GM23338 (cell line): ENCODE results near the gene RNF103. TPM values are rescaled to one million over a fixed set of nuclear protein-coding genes. Genes with fewer than 3 reads are reported as not detected.

Experiments
- CREB1 ChIP-seq: fragments of 250-450 bp; sonication (Bioruptor Pico); IDR thresholded peaks from 2 replicates; pipeline ENCODE4 v1.5.0; 2020; ENCODE audit warnings: low read depth, mild to moderate bottlenecking, moderate library complexity
- POLR2AphosphoS5 ChIP-seq: IDR thresholded peaks from 2 replicates; pipeline ENCODE4 v1.6.1; 2016; ENCODE audit warnings: antibody characterized with exemption, low read depth
- STAT1 ChIP-seq: IDR thresholded peaks from one replicate; pipeline ENCODE4 v1.6.1; 2016; ENCODE audit warnings: antibody characterized with exemption; ENCODE audit not compliant: unreplicated experiment
- ZNF114 ChIP-seq: fragments of 250-450 bp; sonication (Bioruptor Pico); IDR thresholded peaks from 2 replicates; pipeline ENCODE4 v1.5.0; 2020; ENCODE audit warnings: mild to moderate bottlenecking, moderate library complexity
- polyA plus RNA-seq: library from polyadenylated mRNA; unstranded; fragments of >200 nt; fragmentation: Nextera tagmentation; extraction: Ambion mirVana; gene quantifications from 2 replicates; pipeline ENCODE4 v1.2.1, GENCODE V29; 2016
- total RNA-seq: library from RNA; depleted of rRNA; stranded (reverse); fragments of >200 nt; shearing (Covaris generic); gene quantifications from 2 replicates; pipeline ENCODE4 v1.2.3, GENCODE V29; 2014
- TF ChIP-seq, protein P1 (sequence below): fragments of 250-450 bp; sonication (Bioruptor Pico); IDR thresholded peaks from 2 replicates; pipeline ENCODE4 v1.5.0; 2020; ENCODE audit warnings: mild to moderate bottlenecking, moderate library complexity
- TF ChIP-seq, protein P2 (sequence below): IDR thresholded peaks from one replicate; pipeline ENCODE4 v1.6.1; 2018; ENCODE audit warnings: antibody characterized with exemption; ENCODE audit not compliant: unreplicated experiment
- TF ChIP-seq, protein P3 (sequence below): IDR thresholded peaks from 2 replicates; pipeline ENCODE4 v1.6.1; 2016; ENCODE audit warnings: antibody characterized with exemption

Gene RNF103
- total and polyA plus RNA-seq, 2 experiments from 2014 or later, result 3.8 to 5.9 TPM

DNA sequence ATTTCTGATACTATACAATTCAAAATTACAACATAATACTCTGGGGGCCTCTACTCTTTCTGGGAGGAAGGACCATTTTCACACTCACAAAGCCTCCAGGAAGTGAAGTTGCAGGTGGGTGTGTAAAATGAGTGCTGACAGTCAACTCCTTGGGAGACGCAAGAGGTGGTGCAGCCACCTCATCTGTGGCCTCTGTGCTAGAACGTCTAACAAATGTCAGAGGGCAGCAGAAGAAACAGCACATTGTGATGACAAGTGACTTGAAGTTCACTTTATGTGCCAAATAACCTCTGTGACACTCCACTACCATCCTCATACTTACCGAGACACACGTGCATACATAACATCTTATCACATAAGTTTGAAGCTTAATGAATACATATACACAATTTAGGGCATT lies 10.2 kb downstream of the RNF103 start (continued):
- TF ChIP-seq, protein P1, sequence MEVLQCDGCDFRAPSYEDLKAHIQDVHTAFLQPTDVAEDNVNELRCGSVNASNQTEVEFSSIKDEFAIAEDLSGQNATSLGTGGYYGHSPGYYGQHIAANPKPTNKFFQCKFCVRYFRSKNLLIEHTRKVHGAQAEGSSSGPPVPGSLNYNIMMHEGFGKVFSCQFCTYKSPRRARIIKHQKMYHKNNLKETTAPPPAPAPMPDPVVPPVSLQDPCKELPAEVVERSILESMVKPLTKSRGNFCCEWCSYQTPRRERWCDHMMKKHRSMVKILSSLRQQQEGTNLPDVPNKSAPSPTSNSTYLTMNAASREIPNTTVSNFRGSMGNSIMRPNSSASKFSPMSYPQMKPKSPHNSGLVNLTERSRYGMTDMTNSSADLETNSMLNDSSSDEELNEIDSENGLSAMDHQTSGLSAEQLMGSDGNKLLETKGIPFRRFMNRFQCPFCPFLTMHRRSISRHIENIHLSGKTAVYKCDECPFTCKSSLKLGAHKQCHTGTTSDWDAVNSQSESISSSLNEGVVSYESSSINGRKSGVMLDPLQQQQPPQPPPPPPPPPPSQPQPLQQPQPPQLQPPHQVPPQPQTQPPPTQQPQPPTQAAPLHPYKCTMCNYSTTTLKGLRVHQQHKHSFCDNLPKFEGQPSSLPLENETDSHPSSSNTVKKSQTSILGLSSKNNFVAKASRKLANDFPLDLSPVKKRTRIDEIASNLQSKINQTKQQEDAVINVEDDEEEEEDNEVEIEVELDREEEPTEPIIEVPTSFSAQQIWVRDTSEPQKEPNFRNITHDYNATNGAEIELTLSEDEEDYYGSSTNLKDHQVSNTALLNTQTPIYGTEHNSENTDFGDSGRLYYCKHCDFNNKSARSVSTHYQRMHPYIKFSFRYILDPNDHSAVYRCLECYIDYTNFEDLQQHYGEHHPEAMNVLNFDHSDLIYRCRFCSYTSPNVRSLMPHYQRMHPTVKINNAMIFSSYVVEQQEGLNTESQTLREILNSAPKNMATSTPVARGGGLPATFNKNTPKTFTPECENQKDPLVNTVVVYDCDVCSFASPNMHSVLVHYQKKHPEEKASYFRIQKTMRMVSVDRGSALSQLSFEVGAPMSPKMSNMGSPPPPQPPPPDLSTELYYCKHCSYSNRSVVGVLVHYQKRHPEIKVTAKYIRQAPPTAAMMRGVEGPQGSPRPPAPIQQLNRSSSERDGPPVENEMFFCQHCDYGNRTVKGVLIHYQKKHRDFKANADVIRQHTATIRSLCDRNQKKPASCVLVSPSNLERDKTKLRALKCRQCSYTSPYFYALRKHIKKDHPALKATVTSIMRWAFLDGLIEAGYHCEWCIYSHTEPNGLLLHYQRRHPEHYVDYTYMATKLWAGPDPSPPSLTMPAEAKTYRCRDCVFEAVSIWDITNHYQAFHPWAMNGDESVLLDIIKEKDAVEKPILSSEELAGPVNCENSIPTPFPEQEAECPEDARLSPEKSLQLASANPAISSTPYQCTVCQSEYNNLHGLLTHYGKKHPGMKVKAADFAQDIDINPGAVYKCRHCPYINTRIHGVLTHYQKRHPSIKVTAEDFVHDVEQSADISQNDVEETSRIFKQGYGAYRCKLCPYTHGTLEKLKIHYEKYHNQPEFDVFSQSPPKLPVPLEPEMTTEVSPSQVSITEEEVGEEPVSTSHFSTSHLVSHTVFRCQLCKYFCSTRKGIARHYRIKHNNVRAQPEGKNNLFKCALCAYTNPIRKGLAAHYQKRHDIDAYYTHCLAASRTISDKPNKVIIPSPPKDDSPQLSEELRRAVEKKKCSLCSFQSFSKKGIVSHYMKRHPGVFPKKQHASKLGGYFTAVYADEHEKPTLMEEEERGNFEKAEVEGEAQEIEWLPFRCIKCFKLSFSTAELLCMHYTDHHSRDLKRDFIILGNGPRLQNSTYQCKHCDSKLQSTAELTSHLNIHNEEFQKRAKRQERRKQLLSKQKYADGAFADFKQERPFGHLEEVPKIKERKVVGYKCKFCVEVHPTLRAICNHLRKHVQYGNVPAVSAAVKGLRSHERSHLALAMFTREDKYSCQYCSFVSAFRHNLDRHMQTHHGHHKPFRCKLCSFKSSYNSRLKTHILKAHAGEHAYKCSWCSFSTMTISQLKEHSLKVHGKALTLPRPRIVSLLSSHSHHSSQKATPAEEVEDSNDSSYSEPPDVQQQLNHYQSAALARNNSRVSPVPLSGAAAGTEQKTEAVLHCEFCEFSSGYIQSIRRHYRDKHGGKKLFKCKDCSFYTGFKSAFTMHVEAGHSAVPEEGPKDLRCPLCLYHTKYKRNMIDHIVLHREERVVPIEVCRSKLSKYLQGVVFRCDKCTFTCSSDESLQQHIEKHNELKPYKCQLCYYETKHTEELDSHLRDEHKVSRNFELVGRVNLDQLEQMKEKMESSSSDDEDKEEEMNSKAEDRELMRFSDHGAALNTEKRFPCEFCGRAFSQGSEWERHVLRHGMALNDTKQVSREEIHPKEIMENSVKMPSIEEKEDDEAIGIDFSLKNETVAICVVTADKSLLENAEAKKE (CRISPR knock-in tag), result no peak
- no peak for TF ChIP-seq CREB1 (CRISPR knock-in tag)
- TF ChIP-seq, protein P2, sequence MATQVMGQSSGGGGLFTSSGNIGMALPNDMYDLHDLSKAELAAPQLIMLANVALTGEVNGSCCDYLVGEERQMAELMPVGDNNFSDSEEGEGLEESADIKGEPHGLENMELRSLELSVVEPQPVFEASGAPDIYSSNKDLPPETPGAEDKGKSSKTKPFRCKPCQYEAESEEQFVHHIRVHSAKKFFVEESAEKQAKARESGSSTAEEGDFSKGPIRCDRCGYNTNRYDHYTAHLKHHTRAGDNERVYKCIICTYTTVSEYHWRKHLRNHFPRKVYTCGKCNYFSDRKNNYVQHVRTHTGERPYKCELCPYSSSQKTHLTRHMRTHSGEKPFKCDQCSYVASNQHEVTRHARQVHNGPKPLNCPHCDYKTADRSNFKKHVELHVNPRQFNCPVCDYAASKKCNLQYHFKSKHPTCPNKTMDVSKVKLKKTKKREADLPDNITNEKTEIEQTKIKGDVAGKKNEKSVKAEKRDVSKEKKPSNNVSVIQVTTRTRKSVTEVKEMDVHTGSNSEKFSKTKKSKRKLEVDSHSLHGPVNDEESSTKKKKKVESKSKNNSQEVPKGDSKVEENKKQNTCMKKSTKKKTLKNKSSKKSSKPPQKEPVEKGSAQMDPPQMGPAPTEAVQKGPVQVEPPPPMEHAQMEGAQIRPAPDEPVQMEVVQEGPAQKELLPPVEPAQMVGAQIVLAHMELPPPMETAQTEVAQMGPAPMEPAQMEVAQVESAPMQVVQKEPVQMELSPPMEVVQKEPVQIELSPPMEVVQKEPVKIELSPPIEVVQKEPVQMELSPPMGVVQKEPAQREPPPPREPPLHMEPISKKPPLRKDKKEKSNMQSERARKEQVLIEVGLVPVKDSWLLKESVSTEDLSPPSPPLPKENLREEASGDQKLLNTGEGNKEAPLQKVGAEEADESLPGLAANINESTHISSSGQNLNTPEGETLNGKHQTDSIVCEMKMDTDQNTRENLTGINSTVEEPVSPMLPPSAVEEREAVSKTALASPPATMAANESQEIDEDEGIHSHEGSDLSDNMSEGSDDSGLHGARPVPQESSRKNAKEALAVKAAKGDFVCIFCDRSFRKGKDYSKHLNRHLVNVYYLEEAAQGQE, result no peak
- no peak for TF ChIP-seq ZNF114
- TF ChIP-seq STAT1, result no peak
- TF ChIP-seq, protein P3, sequence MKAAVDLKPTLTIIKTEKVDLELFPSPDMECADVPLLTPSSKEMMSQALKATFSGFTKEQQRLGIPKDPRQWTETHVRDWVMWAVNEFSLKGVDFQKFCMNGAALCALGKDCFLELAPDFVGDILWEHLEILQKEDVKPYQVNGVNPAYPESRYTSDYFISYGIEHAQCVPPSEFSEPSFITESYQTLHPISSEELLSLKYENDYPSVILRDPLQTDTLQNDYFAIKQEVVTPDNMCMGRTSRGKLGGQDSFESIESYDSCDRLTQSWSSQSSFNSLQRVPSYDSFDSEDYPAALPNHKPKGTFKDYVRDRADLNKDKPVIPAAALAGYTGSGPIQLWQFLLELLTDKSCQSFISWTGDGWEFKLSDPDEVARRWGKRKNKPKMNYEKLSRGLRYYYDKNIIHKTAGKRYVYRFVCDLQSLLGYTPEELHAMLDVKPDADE, result no peak
- TF ChIP-seq POLR2AphosphoS5, result no peak
